ENCODE data around the gene SCGN. TPM values are rescaled to one million over a fixed set of nuclear protein-coding genes. Genes with fewer than 3 reads are reported as not detected.

The SCGN gene
- polyA plus RNA-seq, 1 donor (not counting 4 experiments of a cell fraction or from before 2014, with no cell fraction given) = not detected

DNA sequence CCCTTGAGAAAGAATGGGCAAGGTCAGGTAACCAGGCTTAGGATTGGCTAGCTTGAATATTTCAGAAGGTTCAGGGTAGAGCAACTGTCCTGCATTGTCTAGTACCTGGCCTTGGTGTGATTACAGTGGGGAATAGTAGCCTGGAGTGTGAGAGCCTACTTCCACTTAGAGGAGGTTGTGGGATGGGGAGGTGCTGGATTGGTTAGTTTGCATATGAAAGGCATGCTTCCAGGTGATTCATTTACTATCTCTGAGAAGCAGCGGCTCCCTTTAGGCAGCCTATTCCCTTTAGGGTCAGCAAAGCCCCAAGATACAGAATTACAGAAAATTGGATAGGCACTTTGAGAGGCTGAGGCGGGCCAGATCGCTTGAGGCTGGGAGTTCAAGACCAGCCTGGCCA is 25.0 kb upstream of the SCGN start:
- no peaks in the 10 kb centered on the region for H3K9me3 ChIP-seq (ENCODE audit: control insufficient read depth, low read depth, low read length)
- H3K4me2 ChIP-seq (ENCODE audit: control insufficient read depth, extremely low read depth, insufficient read depth, low read depth, low read length) = no peak overlapping the region
- H3K9ac ChIP-seq (ENCODE audit: control insufficient read depth, extremely low read depth, insufficient read depth, low read length) = no peak overlapping the region
- dilution Hi-C loops (cut with MboI; ENCODE audit: extremely low pct_ligation_motif_present, low sequenced_read_pairs) = no loop called here
- no peaks in the 10 kb centered on the region for H3K79me2 ChIP-seq (ENCODE audit: control insufficient read depth, insufficient read depth, low read length)
- DNase-seq (ENCODE audit: low read depth, low spot score) = no peak
- no peak for FAIRE-seq
- no peaks in the 10 kb centered on the region for H4K20me1 ChIP-seq (ENCODE audit: control insufficient read depth, extremely low read depth, insufficient read depth, low read length)
- H2AFZ ChIP-seq (ENCODE audit: control insufficient read depth, low read length) = no peak overlapping the region
- TF ChIP-seq EZH2 (IDR thresholded peaks at IDR 0.05; ENCODE audit: low read length) (no peak), CTCF (optimal IDR thresholded peaks at IDR 0.05 in 1 of 3, IDR thresholded peaks at IDR 0.05 in 1 of 3, conservative IDR thresholded peaks at IDR 0.05 in 1 of 3; ENCODE audit: extremely low read depth in 1 of 3, insufficient read depth in 2 of 3, low read length in 3 of 3) (no peak)
- peaks cover 4% of the 10 kb centered on the region for H3K27me3 ChIP-seq (ENCODE audit: control insufficient read depth, extremely low read depth, insufficient read depth, low read length)
- no peak overlapping the region for H3K4me3 ChIP-seq (ENCODE audit: control insufficient read depth in 2 of 3, extremely low read depth in 1 of 3, insufficient read depth in 2 of 3, low read depth in 1 of 3, low read length in 3 of 3)
- no peaks in the 10 kb centered on the region for H3K36me3 ChIP-seq (ENCODE audit: control insufficient read depth in 2 of 2, extremely low read depth in 1 of 2, insufficient read depth in 2 of 2, low read length in 2 of 2)
- no peak overlapping the region for H3K27ac ChIP-seq (ENCODE audit: control insufficient read depth, insufficient read depth, low read length)
- no peaks in the 10 kb centered on the region for H3K4me1 ChIP-seq (ENCODE audit: control insufficient read depth, extremely low read depth, insufficient read depth, low read length)
- H3K9me1 ChIP-seq (ENCODE audit: control insufficient read depth, extremely low read depth, insufficient read depth, low read length) = no peaks in the 10 kb centered on the region

DNA sequence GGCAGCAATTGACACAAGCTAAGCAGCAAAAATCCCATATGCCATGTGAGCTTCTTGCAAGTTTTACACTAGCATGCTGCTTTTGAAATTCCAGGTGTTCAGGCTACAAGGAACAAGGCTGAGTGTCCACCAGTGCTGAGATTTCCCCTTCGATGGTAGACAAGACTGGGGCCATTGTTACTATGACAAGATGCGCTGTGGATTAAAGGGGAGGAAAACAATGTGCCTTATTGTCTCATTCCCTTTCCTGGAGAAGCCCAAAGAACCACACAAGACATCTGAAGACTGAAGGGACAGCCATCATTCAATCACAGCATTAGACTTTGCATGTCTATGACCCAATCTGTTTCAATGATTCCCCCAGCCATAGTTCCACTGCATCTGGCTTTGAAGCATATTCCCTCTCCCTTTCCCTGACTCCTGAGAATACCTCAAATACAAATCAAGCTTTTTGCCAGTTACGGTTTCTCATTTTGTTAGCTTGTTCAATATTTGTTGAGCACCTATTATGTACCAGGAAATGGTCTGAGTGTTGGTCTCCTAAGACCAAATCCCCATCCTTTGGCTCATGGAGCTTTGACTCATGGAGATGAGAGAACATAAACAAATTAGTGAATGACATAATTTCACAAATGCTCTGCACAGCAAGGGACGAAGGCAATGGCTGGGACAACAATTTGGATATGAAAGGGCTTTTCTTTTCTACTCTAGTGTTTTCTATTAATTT is 23.4 kb upstream of the SCGN start:
- FAIRE-seq = no peak
- Histone ChIP-seq H3K4me2 (ENCODE audit: control insufficient read depth, extremely low read depth, insufficient read depth, low read depth, low read length) (no peak overlapping the region), H4K20me1 (ENCODE audit: control insufficient read depth, extremely low read depth, insufficient read depth, low read length) (no peaks in the 10 kb centered on the region), H3K9me1 (ENCODE audit: control insufficient read depth, extremely low read depth, insufficient read depth, low read length) (no peaks in the 10 kb centered on the region), H3K27ac (ENCODE audit: control insufficient read depth, insufficient read depth, low read length) (no peak overlapping the region), H3K79me2 (ENCODE audit: control insufficient read depth, insufficient read depth, low read length) (no peaks in the 10 kb centered on the region), H3K9ac (ENCODE audit: control insufficient read depth, extremely low read depth, insufficient read depth, low read length) (no peak overlapping the region), H3K4me3 (ENCODE audit: control insufficient read depth in 2 of 3, extremely low read depth in 1 of 3, insufficient read depth in 2 of 3, low read depth in 1 of 3, low read length in 3 of 3) (no peak overlapping the region), H3K4me1 (ENCODE audit: control insufficient read depth, extremely low read depth, insufficient read depth, low read length) (no peaks in the 10 kb centered on the region), H2AFZ (ENCODE audit: control insufficient read depth, low read length) (no peak overlapping the region), H3K27me3 (ENCODE audit: control insufficient read depth, extremely low read depth, insufficient read depth, low read length) (peaks cover 4% of the 10 kb centered on the region), H3K9me3 (ENCODE audit: control insufficient read depth, low read depth, low read length) (no peaks in the 10 kb centered on the region), H3K36me3 (ENCODE audit: control insufficient read depth in 2 of 2, extremely low read depth in 1 of 2, insufficient read depth in 2 of 2, low read length in 2 of 2) (no peaks in the 10 kb centered on the region)
- dilution Hi-C loops (cut with MboI; ENCODE audit: extremely low pct_ligation_motif_present, low sequenced_read_pairs) = no loop called here
- no peak for DNase-seq (ENCODE audit: low read depth, low spot score)
- TF ChIP-seq CTCF (optimal IDR thresholded peaks at IDR 0.05 in 1 of 3, IDR thresholded peaks at IDR 0.05 in 1 of 3, conservative IDR thresholded peaks at IDR 0.05 in 1 of 3; ENCODE audit: extremely low read depth in 1 of 3, insufficient read depth in 2 of 3, low read length in 3 of 3) (no peak), EZH2 (IDR thresholded peaks at IDR 0.05; ENCODE audit: low read length) (no peak)
